Endometrium (tissue), 2 donors: ENCODE measurements around the gene MPND.

Source experiments
- FAIRE-seq: peaks from 2 replicates; lab custom pipeline; 2012; peaks lifted over from hg19 to GRCh38; lab: Jason Lieb, UNC
- donor health status: control.
- donor health status: control.

MPND gene

GRCh38 chr19:4366666-4367335 is 23.4 kb downstream of the MPND start:
- no peak for FAIRE-seq

- no peak for FAIRE-seq
Observed at GRCh38 chr19:4367336-4367723, 24.0 kb downstream of the MPND start.

DNA sequence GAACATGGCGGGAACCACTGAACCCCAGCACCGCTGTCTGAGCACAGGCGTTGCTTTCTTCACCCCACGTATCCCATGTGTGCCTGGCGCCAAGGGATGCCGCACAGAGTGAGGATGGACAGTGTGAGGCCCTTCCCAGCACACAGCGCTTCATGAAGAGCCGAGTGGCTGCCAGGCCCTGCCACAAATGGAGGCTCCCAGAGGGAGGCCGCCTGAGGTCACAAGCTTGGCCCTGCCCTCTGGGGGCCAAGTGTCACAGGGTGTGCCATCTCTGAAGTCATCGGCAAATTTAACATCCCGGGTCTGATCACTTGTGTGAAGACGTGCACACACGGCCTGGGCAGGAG is 24.4 kb downstream of the MPND start:
- no peak for FAIRE-seq

- no peak for FAIRE-seq
Observed at GRCh38 chr19:4368128-4368820, 24.9 kb downstream of the MPND start.

GRCh38 chr19:4369109-4369887 is 25.9 kb downstream of the MPND start:
- FAIRE-seq = no peak

- no peak for FAIRE-seq
Observed at GRCh38 chr19:4369888-4370260, 26.5 kb downstream of the MPND start.

GRCh38 chr19:4370418-4371041 is 27.2 kb downstream of the MPND start:
- no peak for FAIRE-seq

- FAIRE-seq = no peak
Observed at GRCh38 chr19:4371247-4372164, 28.1 kb downstream of the MPND start.

- no peak for FAIRE-seq
Observed at GRCh38 chr19:4372165-4373012, 29.0 kb downstream of the MPND start.

DNA sequence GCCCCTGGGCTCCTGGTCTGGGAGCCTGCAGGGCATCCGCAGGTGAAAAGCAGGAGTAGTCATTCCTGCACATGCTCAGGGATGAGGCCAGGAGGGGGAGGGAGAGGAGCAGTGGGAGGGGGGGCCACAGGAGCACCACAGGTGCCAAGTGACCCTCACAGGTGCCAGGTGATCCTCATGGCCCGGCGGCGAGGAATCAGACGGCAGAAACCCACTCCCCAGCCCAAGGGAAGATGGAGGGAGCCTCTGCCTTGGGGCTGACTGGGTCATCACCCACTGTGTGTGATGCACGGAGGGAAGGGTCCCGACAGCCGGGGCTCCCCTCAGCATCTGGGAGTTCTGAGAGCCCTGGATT is 29.6 kb downstream of the MPND start:
- no peak for FAIRE-seq

DNA sequence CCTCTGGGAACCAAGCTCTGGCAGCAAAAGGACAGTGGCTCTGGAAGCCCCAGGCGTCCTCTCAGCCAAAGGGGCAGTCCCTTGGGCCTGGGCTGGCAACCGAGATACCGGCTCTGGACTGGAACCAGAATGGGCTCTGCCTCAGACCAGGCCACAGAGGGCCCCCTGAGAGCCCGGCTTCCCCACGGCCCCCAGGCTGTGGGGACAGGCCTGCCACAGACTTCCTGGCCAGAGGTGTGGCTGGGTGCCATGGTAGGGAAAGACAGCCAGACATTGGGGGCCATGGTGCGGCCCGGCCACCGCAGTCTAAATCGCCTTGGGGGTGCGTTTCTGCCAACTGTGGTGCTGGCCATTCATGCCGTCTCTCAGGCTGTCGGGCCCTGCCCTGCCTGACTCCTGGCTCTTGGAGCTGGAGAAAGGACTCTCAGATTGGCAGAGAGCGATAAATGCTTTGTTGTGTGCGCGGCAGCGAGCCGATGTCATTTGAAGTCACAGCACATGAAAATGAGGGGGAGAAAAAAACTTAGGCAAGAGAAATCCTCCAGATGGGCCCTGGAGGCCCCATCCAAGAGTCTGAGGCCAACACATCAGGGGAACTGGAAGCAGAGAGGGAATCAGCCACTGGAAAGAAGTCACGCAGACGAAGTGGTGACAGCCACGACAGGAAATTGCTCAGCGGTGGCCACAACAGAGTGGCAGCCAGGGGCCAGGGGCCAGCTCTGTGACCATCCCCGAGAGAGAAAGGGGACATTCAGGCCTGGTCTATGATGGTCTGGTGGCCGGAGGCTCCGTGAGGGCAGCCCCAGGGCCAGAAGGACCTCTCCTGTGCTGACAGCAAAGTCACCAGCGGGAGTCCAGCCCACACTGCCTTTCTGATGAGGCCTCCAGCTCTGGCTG is 30.5 kb downstream of the MPND start:
- no peak for FAIRE-seq

GRCh38 chr19:4374498-4375163 is 31.3 kb downstream of the MPND start:
- FAIRE-seq = no peak

GRCh38 chr19:4375164-4376027 is 32.0 kb downstream of the MPND start:
- FAIRE-seq = no peak

DNA sequence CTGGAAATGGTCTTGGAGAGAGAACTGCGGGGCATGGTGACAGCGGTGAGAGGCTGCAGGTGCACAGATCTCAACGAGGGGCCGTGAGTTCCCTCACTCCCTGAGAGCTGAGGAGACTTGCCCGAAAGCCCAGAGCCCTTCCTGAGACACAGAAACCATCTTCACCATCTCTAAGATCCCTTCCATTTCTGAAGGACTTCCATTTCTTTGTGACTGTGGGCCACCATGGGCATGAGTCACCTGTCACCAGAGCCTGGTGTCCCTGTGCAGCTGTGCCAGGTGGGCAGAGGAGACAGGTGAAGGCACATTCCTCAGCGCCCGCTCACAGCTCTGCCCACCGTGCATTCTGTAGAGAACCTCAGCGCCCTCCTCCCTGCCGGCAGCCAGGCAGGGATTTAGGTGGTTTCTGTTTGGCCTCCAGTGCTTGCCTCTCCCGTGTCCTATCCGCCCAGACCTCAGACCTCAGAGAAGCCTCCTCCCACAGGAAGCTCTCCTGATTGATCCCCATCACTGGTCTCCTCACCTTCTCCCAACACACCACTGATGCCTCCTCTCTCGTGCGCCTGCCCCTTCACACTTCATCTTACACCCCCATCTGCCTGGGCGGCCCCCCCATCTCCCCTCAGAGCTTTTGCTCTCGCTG is 32.8 kb downstream of the MPND start:
- FAIRE-seq = no peak

DNA sequence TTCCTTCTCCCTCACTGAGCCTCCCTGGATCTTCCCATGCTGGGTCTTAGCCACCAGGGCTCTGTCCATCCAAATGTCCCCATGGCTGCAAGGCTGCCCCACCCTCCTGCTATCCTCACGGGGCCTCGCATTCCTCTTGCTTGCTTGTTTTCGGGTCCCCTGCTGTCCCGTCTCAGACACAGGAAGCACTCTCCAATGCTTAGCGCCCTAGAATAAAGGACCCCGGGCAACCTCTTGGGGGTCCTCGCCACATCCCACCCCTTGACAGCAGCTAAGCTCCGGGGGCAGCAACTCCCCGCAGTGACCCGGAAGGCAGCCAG is 33.3 kb downstream of the MPND start:
- no peak for FAIRE-seq

GRCh38 chr19:4376991-4377781 is 33.8 kb downstream of the MPND start:
- FAIRE-seq = no peak

GRCh38 chr19:4378886-4379285 is 35.5 kb downstream of the MPND start:
- no peak for FAIRE-seq
